NCI-H1694 (cell line): ENCODE measurements around the gene SPATA7.

ENCODE experiments used
- DNase-seq: peaks from one replicate; lab custom pipeline; 2025; lab: John Stamatoyannopoulos, UW

The SPATA7 gene

DNA sequence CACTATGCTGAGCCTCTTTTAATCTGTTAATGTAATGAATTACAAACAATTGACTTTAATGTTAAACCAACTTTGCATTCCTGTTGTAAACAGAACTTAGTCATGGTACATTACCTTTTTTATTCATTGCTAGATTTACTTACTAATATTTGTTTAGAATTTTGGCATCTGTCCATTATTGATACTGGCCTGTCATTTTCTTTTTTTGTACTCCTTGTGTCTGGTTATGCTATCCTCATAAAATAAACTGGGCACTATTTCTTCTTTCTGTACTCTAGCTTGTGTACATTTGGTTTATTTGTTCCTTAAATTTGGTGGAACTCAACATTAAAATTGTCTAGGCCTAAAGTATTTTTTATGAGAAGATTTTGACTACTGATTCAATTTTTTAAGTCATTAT, 32.1 kb downstream of the SPATA7 start:
- DNase-seq = no peak

GRCh38 chr14:88420187-88420586, 34.7 kb downstream of the SPATA7 start:
- DNase-seq = no peak

DNA sequence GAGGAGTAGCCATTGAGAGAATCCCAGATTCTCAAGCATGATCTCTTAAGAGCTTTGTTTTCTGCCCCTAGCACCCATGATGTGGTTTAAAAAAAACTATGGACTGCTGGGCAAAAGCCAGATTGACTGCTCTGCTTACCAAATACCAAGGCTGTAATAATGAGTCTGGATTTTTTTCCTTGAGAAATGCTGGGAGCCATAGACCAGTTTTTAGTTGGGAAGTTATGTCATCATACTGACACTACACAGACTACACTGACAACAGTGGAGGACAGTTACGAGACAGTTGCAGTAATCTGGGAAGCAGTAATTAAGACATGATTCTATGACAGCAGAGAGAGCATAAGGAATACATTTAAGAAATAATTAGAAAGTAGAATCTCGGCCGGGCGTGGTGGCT, 35.8 kb downstream of the SPATA7 start:
- no peak for DNase-seq

- DNase-seq = no peak
These were observed 36.6 kb downstream of the SPATA7 start for GRCh38 chr14:88422047-88422446.

DNA sequence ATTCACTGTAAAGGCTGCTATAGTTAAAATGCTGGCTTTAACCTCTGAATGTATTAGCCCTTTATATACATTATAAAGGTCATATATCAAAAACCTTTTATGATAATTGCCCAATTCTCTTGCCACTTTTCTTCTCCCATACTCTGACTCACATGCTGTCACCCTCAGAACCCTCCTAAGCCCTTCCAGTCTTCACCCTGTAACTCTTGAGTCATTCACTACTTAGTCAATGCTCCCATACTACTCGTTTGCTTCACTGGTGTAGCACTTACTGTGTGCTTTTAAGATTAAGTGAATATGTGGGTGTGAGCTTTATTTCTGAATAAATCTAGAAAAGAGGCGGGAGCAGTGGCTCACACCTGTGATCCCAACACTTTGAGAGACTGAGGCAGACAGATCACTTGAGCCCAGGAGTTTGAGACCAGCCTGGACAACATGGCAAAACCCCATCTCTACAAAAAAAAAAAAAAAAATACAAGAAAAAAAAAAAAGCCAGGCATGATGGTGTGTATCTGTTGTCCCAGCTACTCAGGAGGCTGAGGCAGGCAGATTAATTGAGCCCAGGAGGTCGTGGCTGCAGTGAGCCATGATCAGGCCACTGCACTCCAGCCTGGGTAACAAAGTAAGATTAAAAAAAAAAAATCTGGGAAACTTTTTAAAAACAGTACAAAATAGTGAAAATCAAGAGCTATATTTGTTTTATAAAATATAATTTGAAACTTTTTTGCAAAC, 37.6 kb downstream of the SPATA7 start:
- DNase-seq = no peak

GRCh38 chr14:88424573-88424972, 39.1 kb downstream of the SPATA7 start:
- DNase-seq = no peak

GRCh38 chr14:88426271-88426670, 40.8 kb downstream of the SPATA7 start:
- no peak for DNase-seq

DNA sequence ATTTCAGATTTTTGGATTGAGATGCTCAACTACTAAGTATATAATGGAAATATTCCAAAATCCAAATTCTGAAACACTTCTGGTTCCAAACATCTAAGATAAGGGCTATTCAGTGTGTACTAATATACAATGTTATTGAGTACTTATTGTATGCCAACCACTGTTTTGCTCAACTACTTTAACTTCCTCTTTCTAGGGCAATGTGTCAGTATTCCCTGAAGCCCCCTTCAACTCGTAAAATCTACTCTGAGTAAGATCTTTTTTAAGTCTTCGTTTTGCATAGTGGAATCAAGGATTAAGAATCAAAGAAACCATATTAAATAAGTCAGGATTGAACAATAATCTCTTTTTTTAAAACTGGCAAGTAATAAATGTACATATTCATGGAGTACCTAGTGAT, 45.5 kb downstream of the SPATA7 start:
- DNase-seq = no peak

DNA sequence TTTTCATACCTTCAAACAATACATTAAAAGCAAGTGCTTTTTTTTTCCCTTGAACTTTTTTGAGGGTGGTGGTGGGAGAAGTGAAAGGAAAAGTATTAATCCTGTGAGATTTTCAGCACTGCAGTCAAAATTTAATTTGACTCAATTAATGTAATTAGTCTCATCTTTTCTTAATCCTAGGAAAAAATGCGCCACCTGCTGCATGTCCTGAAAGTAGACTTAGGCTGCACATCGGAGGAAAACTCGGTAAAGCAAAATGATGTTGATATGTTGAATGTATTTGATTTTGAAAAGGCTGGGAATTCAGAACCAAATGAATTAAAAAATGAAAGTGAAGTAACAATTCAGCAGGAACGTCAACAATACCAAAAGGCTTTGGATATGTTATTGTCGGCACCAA, 52.2 kb downstream of the SPATA7 start:
- no peak for DNase-seq

DNA sequence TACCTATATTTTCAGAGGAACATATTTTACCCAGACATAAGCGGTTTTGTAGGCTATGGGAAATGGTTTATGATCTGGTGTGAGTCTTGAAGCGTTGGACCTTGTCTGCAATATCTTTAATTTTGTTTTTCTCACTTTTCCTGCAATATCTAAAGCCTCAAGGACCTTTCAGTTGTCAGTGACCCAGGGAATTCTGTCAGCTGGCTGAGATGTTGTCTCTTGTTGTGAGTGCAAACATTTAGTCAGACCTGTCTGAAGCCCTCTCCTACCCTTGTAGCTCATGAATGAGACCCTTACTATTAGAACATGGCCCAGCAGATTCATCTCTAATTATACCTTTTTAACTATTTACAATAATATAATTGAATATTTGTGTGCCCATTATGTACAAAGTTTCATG, 53.6 kb downstream of the SPATA7 start:
- no peak for DNase-seq

GRCh38 chr14:88452231-88452630, 66.8 kb downstream of the SPATA7 start:
- no peak for DNase-seq

- no peak for DNase-seq
These were observed 69.4 kb downstream of the SPATA7 start for GRCh38 chr14:88454886-88455285.

- peak; percentile 30 for DNase-seq
These were observed 77.9 kb downstream of the SPATA7 start for GRCh38 chr14:88463318-88463717.

DNA sequence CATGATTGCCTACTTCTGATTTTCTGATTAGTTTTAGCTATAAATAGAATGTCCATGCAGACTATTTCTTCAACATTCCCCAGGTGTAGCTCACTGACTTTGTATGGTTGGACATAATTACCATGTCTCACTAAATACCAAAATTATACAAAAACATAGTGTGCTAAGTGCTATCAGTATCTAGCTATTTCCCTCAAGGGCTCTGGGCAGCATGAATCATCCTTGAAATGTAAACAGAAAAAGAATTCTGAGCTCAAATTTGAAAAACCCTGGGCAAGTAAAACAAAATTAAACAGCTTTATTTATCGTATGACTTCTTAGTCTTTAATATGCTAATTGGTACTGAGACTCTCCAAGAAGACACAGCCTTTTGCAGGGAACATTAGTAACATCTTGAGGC, 82.9 kb downstream of the SPATA7 start:
- no peak for DNase-seq

DNA sequence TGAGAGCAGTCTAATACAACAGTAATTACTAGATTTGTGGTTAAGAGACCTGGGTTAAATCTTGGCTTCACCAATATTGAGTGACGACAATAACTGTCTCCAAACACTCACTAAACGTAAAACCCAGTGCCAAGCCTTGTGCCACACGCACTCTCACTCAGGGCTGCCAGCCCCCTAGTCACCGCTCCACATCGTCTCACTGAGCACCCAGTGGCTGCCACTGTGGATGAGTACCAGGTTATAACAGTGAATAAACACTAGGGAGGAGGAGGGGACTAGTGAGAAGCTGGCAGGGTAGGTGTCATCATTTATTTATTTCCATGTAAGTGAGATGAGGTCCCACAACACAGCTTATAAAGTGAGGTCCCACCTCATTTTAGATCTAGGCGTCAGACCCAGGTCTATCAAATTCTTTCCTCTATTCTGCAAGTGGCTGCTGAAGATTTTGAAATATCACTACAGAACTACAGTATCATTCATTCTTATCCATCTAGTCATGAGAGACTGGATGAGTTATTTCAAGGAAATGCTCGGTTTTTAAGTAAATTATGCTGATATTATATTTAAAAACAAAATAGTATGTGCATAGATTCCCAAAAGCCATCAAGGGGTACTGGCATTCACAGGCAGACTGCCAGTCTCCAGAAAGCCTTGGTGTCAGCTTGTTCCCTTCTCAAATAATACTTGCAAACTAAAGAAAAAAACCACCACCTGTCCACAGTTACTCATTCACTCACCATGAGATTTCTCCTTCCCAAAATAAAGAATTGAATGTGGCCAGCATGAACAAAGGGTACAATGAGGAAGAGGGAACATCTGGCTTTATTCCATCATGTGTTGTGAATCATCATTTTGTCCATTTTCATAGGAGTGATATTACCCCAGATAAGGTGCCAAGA, 85.3 kb downstream of the SPATA7 start:
- DNase-seq = no peak

DNA sequence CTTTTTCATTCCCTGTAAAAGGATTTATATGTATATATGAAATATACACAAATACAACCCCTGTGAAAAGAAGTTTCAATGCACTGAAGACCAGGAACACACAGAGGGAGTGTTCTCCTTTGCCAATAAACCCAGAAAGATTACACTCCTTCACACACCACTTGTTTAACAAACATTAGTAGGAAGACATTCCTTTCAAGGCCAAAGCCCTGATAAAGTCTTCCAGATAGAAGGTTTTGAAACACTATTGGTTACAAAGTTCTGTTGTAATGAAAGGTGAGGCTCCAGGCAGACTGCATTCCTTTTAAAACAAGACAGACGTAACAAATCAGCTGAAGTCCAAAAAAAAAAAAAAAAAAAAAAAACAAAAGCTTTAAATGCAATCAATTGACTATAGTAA, 88.3 kb downstream of the SPATA7 start:
- DNase-seq = no peak

DNA sequence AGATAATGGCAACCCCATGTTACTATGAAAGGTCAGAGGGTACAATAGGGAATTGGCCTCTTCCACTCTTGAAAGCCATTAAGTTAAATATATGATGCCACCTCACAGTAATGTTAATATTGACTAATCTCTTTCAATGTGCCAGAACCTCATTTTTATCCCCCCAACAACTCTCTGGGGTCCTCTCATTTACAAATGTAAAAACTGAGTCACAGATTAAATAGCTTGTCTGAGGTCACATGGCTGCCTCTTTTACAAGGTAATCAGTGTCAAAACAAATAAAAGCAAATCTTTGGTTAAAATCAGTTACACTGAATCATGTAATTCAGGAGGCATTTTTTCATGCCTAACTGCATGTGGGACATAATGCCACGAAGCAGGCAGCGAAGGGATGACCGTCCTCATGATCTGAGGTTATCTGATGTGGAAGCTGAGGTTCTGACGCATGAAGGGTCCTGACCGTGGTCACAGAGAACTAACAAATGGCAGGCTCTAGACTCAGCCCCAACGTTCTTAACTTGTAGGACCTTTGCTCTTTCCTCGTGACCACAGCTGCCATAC, 90.8 kb downstream of the SPATA7 start:
- DNase-seq = no peak

DNA sequence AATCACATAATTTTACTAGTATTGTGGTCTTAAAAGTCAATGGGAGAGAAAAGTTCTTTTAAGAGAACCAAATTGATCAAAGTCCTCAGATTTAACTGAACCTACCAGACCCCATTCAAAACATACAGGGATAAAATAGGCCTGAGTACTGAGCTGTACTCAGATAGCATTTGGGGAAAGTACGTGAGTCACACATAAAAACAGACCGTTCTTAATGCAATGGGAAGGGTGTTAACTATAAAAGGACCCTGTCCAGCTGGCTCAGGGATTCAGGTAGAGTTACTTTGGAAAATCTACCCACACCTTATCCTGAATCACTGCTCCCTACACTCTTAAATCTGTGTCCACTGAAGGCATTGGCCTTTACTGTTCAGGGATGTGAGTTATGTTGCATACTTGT, 91.4 kb downstream of the SPATA7 start:
- DNase-seq = no peak

GRCh38 chr14:88477513-88478250, 92.2 kb downstream of the SPATA7 start:
- no peak for DNase-seq

GRCh38 chr14:88478931-88479330, 93.5 kb downstream of the SPATA7 start:
- DNase-seq = no peak

GRCh38 chr14:88479574-88479987, 94.1 kb downstream of the SPATA7 start:
- no peak for DNase-seq

- DNase-seq = no peak
These were observed 95.6 kb downstream of the SPATA7 start for GRCh38 chr14:88481059-88481458.
